DOHH2 (cell line): Measurements from ENCODE around the gene LAMC1.

ENCODE experiments used
- EZH2phosphoT487 ChIP-seq: fragments of 200-600 bp; sonication (generic); IDR thresholded peaks from 2 replicates; pipeline ENCODE4 v1.6.1; 2017; ENCODE audit warnings: borderline replicate concordance, mild to moderate bottlenecking, antibody characterized with exemption, low read length, moderate library complexity, mixed read lengths
- TF ChIP-seq, protein P1 (sequence below): fragments of 200-600 bp; sonication (generic); IDR thresholded peaks from one replicate; pipeline ENCODE4 v1.5.1; 2014; ENCODE audit warnings: antibody characterized with exemption, mild to moderate bottlenecking, low read depth, low read length; ENCODE audit not compliant: poor library complexity, severe bottlenecking

DNA sequence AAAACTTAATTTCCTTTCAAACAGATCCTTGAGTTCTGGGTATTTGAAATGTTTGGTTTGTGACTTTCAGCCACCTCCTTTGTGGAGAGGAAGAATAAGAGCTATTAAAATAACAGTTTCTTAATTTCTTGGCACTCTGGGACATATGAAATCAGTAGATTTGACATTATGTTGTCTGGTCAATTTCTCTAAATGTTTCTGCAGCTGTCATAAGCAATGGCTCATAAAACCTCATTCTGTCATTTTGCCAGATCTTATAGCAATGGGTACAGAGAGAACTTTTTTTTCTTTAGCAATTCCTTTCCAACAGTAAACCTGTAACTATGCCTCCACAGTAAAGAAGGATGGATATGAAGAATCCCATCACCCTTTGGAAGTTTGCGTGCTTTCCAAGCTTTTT lies 52.6 kb downstream of the LAMC1 start:
- TF ChIP-seq, protein P1, sequence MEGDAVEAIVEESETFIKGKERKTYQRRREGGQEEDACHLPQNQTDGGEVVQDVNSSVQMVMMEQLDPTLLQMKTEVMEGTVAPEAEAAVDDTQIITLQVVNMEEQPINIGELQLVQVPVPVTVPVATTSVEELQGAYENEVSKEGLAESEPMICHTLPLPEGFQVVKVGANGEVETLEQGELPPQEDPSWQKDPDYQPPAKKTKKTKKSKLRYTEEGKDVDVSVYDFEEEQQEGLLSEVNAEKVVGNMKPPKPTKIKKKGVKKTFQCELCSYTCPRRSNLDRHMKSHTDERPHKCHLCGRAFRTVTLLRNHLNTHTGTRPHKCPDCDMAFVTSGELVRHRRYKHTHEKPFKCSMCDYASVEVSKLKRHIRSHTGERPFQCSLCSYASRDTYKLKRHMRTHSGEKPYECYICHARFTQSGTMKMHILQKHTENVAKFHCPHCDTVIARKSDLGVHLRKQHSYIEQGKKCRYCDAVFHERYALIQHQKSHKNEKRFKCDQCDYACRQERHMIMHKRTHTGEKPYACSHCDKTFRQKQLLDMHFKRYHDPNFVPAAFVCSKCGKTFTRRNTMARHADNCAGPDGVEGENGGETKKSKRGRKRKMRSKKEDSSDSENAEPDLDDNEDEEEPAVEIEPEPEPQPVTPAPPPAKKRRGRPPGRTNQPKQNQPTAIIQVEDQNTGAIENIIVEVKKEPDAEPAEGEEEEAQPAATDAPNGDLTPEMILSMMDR, result no peak
- no peak for TF ChIP-seq EZH2phosphoT487
